Breast epithelium (tissue), 3 donors: ENCODE measurements around the gene KCNK7.

ENCODE experiments used
- POLR2A ChIP-seq: fragments of 450-650 bp; IDR thresholded peaks from one replicate; pipeline ENCODE4 v1.6.1; 2016; ENCODE audit warnings: antibody characterized with exemption, mild to moderate bottlenecking, moderate library complexity
- TF ChIP-seq, protein P1 (sequence below), 3 donors: fragments of 450-650 bp; IDR thresholded peaks; one replicate each; pipeline ENCODE4 v1.5.1; 2016 to 2017; ENCODE audit warnings: antibody characterized with exemption in 3 of 3, mild to moderate bottlenecking in 3 of 3, moderate library complexity in 3 of 3

- TF ChIP-seq, protein P1, sequence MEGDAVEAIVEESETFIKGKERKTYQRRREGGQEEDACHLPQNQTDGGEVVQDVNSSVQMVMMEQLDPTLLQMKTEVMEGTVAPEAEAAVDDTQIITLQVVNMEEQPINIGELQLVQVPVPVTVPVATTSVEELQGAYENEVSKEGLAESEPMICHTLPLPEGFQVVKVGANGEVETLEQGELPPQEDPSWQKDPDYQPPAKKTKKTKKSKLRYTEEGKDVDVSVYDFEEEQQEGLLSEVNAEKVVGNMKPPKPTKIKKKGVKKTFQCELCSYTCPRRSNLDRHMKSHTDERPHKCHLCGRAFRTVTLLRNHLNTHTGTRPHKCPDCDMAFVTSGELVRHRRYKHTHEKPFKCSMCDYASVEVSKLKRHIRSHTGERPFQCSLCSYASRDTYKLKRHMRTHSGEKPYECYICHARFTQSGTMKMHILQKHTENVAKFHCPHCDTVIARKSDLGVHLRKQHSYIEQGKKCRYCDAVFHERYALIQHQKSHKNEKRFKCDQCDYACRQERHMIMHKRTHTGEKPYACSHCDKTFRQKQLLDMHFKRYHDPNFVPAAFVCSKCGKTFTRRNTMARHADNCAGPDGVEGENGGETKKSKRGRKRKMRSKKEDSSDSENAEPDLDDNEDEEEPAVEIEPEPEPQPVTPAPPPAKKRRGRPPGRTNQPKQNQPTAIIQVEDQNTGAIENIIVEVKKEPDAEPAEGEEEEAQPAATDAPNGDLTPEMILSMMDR (IDR thresholded peaks at IDR 0.05): no peak
- TF ChIP-seq POLR2A: no peak
Measured at GRCh38 chr11:65609665-65610064, 14.1 kb upstream of the KCNK7 start.
